Stimulated activated CD8-positive, alpha-beta memory T cell treated with anti-CD3 and anti-CD28 coated beads, Interleukin-15, amount 100 ng/mL, for 1 hour (primary cell): ENCODE measurements around the gene SLC7A1.

Experiments
- DNase-seq: peaks from one replicate; pipeline ENCODE4 v3.0.0-alpha.2; 2020; ENCODE audit warnings: low read depth

SLC7A1 gene

DNA sequence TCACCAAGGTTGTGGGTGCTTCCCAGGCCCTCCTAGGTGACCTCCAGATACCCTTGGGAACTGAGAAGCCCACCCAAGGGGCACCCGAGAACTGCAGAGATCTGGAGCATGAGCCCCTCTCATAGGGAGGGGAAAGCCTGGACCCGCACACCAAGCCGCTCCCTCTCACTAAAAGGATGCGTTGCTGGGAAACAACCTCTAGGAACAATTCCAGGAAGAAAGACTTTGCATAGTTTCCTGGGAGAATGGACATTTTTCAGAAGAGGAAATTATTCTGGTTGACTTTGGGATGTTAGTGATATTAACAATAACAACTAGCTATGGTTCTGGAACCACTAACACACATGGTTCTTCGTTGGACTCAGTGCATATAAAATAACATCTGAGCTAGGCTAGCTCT is 64.6 kb downstream of the SLC7A1 start:
- no peak for DNase-seq

DNA sequence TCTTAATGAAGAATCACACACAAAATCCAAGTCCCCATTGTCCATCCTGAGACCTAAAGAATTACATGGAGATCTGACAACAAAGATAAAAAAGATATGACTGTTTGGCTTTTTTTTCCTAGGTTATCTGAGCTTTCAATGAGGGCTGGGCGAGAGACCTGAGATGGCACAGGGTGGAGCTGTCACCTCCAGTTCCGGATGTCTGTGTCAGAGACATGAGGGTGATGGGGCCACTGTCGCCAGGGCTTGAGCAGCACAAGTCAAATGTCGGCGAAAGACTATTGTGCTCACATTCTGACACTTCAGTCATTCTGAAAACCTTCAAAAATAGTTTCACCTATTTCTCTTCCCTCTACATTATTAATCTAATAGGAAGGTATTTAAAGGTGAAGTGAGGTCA is 65.7 kb downstream of the SLC7A1 start:
- DNase-seq: no peak

GRCh38 chr13:29527916-29528315 is 67.6 kb downstream of the SLC7A1 start:
- DNase-seq: no peak

DNA sequence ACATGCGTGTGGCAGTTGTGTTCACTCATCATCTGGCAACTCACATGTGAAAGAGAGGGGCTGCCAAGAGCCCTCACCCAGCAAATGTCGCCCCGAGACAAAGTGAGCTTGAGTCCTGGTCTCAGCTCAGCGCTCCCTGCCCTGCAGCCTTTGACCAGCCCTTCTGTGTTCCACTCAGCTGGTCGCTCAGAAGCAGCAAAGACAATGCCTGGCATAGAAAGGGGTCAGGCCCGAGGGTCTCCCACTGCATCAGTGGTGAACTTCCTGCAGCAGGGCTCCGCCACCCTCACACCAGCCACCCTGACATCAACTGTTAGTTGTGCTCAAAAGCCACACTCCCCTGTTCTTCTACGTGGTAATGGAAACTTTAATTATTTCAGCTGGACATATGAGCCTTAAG is 68.0 kb downstream of the SLC7A1 start:
- no peak for DNase-seq

- DNase-seq: no peak
Measured at GRCh38 chr13:29526741-29527140, 68.7 kb downstream of the SLC7A1 start.

GRCh38 chr13:29525757-29526156 is 69.7 kb downstream of the SLC7A1 start:
- DNase-seq: no peak

DNA sequence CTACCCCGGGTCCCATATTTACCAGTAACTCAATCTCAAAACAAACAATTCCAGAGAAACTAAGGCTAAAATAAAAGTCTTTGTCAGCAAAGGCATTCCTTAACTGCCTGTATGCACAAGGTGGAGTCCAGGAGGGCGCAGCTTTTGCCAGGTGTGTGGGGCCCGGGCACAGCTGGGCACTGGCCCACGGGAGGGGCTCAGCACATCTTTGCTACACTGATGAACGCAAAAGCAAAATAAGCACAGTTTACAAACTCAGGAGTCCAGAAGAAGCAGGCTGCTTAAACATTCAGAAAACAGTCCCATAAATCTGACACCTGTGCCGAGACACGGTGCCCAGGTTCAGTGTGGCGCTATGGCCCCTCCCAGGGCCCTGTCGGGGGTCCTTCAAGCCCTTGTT is 70.8 kb downstream of the SLC7A1 start:
- DNase-seq: no peak

DNA sequence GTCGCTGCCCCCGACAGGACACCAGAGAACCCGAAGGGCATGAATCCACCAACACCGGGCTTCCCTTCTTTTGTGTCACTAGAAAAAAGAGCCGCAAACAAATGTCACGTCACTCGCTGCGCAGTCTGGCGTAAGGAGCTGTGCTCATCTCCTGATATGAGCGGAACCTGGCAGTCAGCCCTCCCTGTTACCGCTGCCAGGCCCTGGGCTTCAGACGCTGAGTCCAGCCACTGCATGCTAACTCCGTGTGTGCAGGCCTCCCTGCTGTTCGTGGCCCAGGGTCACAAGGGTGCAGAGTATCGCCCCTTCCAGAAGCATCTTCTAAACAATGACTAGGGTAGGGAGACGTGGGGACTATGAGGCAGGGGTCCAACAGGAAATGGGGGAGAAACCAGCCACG is 71.3 kb downstream of the SLC7A1 start:
- DNase-seq: no peak

DNA sequence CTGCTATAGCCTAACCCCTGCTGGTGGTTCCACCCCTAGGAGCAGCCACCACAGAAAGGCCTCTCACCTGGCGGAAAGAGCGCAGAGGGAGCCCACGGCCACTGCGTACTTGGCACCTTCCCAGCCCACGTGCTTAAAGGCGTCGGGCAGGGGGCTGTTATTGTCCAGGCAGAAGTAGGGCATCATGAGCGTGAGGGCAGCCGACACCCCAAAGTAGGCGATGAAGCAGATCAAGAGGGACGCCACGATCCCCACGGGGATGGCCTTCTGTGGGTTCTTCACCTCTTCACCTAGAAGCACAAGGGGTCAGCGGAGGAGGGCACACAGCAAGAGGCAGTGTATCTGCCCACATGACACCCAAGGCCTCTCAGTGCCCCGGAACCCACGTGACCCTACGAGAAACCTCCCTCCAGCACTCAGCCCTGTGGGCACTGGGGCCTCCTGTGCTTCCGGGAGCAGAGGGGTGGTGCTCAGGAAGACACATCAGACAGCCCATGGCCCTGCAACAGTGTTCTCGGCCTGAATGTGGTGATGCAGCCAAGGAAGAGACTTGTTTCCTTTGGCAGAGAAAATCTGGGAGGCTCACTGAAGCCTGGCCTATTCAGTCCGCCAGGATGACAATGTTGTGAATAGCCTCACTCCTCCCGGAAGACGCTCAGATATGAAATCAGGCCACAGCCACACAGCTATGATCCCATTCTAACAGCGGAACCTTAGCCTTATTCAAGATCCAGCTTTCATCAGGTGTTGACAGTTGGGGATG is 72.1 kb downstream of the SLC7A1 start:
- DNase-seq: no peak

DNA sequence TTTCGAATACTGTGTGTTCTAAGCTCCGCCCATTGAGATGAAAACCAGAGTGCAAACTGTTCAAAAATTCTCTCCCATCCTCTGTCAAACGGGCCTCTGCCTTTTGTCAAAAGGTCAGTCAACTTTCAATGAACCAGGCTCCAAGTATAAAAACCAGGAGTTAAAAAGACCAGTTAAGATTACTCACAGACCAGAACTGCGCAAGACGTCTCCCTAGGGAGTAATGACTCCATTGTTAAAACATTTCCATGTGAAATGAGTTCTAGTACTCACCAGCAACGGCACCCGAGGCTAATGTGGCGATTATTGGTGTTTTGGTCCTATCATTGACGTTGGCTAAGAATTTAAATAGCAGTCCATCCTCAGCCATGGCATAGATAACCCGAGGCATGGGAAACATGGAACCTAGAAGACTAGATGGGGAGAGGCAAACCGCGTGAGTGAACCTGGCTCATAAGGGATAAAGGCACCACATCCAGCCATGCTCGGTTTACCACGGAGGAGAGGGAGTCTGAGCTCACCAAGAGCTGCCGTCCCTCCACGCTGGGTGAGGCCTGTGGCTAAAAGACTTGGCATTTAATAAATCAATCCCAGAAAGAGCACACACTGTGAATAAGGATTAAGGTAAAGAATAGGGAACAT is 73.3 kb downstream of the SLC7A1 start:
- DNase-seq: no peak

DNA sequence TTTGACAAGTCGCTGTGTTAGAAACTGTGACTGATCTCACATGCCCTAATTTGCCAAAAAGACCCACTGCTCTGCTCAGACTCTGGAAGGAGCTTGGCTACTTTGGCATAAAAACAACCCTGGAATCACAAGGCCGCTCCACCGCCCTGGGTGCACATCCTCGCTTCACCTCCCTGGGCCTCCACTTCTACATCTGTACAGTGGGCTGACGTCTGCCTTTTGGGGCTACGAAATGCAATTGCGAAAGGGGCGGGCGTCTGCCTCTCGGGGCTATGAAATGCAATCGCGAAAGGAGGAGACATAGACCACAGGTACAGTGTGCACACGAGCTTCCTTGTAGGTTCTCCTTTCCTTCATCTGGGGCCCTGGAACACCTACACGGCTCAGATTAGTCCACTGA is 74.2 kb downstream of the SLC7A1 start:
- no peak for DNase-seq

DNA sequence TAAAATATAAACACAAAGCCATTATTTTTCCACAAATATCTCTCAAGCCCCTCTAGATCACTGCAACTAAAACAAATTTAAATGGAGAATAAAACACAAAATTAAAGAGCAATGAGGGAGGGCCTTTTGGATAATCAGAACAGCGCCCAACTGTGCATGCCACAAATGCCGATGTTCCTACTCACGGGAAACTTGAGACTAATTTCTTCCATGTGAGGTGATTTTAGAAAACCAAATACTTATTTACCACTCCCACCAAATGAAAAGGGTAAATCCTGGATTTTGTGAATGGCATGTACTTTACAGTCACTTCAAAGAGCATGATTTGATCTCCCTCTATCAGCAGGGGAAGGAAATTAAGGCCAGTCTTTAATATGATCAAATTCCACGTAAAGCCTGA is 74.8 kb downstream of the SLC7A1 start:
- DNase-seq: no peak

GRCh38 chr13:29519921-29520320 is 75.6 kb downstream of the SLC7A1 start:
- no peak for DNase-seq

GRCh38 chr13:29516880-29517279 is 78.6 kb downstream of the SLC7A1 start:
- DNase-seq: no peak

- DNase-seq: no peak
Measured at GRCh38 chr13:29516012-29516411, 79.5 kb downstream of the SLC7A1 start.

DNA sequence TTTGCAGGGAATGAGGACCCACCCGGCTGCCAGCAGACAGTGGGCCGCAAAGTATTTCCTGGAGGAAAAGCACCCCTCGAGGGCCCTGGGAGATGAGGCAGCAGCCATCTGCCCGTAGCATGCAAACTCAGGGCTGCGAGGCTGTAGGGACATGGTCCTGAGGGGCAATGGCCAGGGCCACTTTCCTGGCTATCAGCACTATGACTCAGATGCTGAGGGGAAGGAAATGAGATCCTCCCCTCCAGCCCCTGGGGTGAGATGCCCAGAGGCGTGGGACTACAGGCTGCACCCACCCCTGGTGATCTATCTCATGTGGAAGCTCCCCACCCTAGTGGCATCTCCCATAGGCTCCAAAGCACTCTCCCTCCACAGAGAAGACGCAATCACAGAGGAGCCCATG is 80.1 kb downstream of the SLC7A1 start:
- DNase-seq: no peak

DNA sequence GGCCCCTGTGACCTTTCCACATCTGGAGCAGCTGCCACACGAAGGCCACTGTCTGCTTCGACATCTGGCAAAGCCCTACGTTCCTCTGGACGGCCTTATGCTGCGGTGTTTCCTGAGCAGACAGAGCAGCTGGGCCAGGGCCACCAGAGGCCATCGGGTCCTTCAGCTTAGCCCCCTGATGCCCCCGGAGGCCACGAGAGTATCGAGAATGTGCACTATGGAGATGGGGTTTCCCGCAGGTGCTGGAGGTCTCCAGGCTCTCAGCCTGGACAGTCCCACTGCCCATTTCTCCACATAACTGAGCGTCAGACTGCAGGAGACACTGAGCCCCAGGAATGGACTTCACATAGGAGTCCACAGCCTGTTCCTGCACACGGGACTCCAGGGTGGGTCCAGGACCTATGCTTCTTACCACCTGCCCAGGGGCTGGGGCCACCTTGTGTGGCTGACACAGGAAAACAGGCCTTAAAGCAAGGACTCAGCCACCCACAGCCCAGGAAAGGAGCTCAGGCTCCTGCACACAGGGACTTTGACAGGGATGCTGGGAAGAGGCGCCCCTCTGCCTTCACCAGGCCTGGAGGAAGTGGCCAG is 80.7 kb downstream of the SLC7A1 start:
- no peak for DNase-seq

- DNase-seq: no peak
Measured at GRCh38 chr13:29513981-29514719, 81.3 kb downstream of the SLC7A1 start.

DNA sequence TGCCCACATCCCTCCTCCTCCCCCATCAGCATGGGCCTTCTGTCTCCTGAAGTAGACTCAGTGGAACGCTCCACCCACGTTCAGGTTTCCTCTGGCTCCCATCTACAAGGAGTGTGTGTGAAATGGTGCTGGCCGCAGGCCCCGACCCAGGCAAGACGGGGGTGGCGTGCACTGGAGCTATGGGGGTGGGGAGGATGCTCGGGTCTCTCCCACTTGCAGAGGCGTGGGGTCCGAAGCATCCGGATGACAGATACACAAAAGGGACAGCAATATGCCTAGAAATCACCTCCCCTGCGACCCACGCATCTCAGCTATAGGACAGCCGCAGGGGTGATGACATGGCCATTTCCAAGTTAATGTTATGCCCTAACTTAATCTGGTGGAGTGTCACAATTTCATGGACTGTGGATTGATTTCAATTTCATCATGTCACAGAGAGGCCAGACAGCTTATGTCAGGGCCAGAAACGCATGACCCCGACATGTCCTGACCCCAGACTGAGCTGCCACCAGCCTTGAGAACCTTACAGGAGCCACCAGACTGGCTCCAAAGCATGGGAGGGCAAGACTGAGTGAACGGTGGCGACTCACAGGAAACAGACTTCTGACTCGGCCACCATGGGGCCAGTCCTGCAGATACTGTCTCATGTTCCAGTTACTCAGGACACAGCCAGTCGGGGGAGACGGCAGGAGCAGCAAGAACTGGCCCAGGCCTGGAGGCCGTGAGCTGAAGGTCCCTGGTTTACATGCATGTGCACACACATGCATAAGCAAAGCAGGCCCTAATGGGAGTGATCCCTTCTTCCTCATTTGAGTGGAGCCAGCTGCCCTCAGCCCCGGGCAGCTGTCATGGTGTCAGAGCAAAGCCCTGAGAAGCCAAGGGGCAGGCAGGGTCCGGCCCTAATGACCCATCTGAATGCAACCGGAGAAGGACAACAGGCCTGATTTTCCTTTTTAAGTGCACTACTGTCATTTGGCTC is 82.2 kb downstream of the SLC7A1 start:
- DNase-seq: no peak

GRCh38 chr13:29511980-29512379 is 83.5 kb downstream of the SLC7A1 start:
- no peak for DNase-seq

- DNase-seq: no peak
Measured at GRCh38 chr13:29511106-29511796, 84.2 kb downstream of the SLC7A1 start.
